T-helper 22 cell (primary cell): ENCODE results near the gene SRC.

Experiments
- DNase-seq: peaks from one replicate; pipeline ENCODE4 v3.0.0-alpha.2; 2020; ENCODE audit warnings: low read depth

The SRC gene

GRCh38 chr20:37413023-37413334 is 67.0 kb downstream of the SRC start:
- DNase-seq, result no peak

GRCh38 chr20:37413379-37413778 is 67.4 kb downstream of the SRC start:
- no peak for DNase-seq

GRCh38 chr20:37414224-37415035 is 68.5 kb downstream of the SRC start:
- DNase-seq, result no peak

- no peak for DNase-seq
Measured at GRCh38 chr20:37415118-37416085, 69.5 kb downstream of the SRC start.

- no peak for DNase-seq
Measured at GRCh38 chr20:37416100-37416847, 70.3 kb downstream of the SRC start.

GRCh38 chr20:37416848-37417616 is 71.1 kb downstream of the SRC start:
- DNase-seq, result no peak

- DNase-seq, result no peak
Measured at GRCh38 chr20:37417617-37418467, 71.9 kb downstream of the SRC start.

GRCh38 chr20:37418591-37419109 is 72.7 kb downstream of the SRC start:
- DNase-seq, result no peak

GRCh38 chr20:37419307-37419706 is 73.4 kb downstream of the SRC start:
- DNase-seq, result no peak

GRCh38 chr20:37419774-37420542 is 74.0 kb downstream of the SRC start:
- no peak for DNase-seq

GRCh38 chr20:37420610-37421009 is 74.7 kb downstream of the SRC start:
- DNase-seq, result no peak

GRCh38 chr20:37421060-37421905 is 75.3 kb downstream of the SRC start:
- no peak for DNase-seq

- DNase-seq, result no peak
Measured at GRCh38 chr20:37421988-37422387, 76.0 kb downstream of the SRC start.

GRCh38 chr20:37422791-37423286 is 76.9 kb downstream of the SRC start:
- DNase-seq, result no peak

GRCh38 chr20:37423545-37423944 is 77.6 kb downstream of the SRC start:
- no peak for DNase-seq

- DNase-seq, result no peak
Measured at GRCh38 chr20:37424062-37424851, 78.3 kb downstream of the SRC start.

GRCh38 chr20:37425103-37425625 is 79.2 kb downstream of the SRC start:
- no peak for DNase-seq
